Measurements from ENCODE around the gene HTATIP2.

DNA sequence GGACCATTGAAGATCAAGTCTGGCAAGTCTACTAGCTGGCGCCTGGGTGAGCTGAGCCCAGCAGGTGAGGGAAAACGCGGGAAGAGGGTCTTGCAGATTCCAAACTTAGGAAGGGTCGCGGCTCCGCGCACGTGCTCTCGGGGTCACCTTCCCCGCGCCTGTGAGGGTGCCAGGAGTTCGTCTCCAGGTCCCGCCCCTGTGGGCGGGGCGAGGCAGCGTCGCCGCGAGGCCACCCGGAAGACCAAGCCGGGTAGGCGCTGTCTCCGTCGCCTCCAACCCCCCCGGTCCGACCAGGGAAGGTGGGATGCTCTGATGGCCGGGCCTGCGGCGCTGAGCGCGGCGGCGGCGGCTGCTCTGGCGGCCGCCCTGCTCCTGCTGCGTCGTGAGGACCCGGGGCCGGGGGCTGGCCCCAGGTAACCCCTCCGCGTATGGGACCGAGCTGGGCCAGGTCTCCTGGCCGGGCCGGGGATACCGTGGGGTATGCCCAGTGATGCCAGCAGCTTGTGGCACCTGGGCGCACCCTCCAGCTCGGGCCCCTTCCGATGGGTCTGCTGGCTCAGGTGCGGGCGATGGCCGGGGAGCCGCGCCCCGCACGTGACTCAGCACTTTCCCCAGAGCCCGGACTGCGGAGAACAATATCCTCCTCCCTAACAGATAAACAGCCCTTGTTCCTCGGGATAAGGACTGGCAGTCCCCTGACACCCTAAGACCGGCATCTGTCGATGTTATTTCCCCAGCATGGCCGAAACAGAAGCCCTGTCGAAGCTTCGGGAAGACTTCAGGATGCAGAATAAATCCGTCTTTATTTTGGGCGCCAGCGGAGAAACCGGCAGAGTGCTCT is at the start of gene HTATIP2:
- TF ChIP-seq ZNF8 (CRISPR knock-in tag; IDR thresholded peaks at IDR 0.05) (no peak), ESRRG (CRISPR knock-in tag; IDR thresholded peaks at IDR 0.05) (no peak), TOX (CRISPR knock-in tag; IDR thresholded peaks at IDR 0.05; ENCODE audit: borderline replicate concordance) (no peak), ISL1 (CRISPR knock-in tag; IDR thresholded peaks at IDR 0.05) (no peak), GLIS3 (CRISPR knock-in tag; IDR thresholded peaks at IDR 0.05) (no peak), ZFP30 (CRISPR knock-in tag; IDR thresholded peaks at IDR 0.05) (no peak), RARB (CRISPR knock-in tag; IDR thresholded peaks at IDR 0.05) (no peak), ZFP3 (CRISPR knock-in tag; IDR thresholded peaks at IDR 0.05) (no peak), TCF4 (CRISPR knock-in tag; IDR thresholded peaks at IDR 0.05; ENCODE audit: borderline replicate concordance) (no peak), ARNTL (CRISPR knock-in tag; IDR thresholded peaks at IDR 0.05; ENCODE audit: borderline replicate concordance, low read depth) (no peak), SNAI2 (CRISPR knock-in tag; IDR thresholded peaks at IDR 0.05) (no peak)
- TF ChIP-seq, protein P1, sequence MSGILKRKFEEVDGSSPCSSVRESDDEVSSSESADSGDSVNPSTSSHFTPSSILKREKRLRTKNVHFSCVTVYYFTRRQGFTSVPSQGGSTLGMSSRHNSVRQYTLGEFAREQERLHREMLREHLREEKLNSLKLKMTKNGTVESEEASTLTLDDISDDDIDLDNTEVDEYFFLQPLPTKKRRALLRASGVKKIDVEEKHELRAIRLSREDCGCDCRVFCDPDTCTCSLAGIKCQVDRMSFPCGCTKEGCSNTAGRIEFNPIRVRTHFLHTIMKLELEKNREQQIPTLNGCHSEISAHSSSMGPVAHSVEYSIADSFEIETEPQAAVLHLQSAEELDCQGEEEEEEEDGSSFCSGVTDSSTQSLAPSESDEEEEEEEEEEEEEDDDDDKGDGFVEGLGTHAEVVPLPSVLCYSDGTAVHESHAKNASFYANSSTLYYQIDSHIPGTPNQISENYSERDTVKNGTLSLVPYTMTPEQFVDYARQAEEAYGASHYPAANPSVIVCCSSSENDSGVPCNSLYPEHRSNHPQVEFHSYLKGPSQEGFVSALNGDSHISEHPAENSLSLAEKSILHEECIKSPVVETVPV (CRISPR knock-in tag; IDR thresholded peaks at IDR 0.05), result no peak
- TF ChIP-seq, protein P2, sequence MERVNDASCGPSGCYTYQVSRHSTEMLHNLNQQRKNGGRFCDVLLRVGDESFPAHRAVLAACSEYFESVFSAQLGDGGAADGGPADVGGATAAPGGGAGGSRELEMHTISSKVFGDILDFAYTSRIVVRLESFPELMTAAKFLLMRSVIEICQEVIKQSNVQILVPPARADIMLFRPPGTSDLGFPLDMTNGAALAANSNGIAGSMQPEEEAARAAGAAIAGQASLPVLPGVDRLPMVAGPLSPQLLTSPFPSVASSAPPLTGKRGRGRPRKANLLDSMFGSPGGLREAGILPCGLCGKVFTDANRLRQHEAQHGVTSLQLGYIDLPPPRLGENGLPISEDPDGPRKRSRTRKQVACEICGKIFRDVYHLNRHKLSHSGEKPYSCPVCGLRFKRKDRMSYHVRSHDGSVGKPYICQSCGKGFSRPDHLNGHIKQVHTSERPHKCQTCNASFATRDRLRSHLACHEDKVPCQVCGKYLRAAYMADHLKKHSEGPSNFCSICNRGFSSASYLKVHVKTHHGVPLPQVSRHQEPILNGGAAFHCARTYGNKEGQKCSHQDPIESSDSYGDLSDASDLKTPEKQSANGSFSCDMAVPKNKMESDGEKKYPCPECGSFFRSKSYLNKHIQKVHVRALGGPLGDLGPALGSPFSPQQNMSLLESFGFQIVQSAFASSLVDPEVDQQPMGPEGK (CRISPR knock-in tag; IDR thresholded peaks at IDR 0.05; ENCODE audit: borderline replicate concordance), result no peak

All from SK-N-SH treated with all-trans-retinoic acid at 6 μM for 48 hours (cell line).